ENCODE data around the gene RPH3AL.
A peak's percentile ranks its signal among the peaks of the same experiment; 100 is the strongest.
"Not testable (repeated sequence)": the region's sequence is repeated elsewhere in the genome, so short reads cannot be mapped to it uniquely, and the experiment has no call there.

The RPH3AL gene

DNA sequence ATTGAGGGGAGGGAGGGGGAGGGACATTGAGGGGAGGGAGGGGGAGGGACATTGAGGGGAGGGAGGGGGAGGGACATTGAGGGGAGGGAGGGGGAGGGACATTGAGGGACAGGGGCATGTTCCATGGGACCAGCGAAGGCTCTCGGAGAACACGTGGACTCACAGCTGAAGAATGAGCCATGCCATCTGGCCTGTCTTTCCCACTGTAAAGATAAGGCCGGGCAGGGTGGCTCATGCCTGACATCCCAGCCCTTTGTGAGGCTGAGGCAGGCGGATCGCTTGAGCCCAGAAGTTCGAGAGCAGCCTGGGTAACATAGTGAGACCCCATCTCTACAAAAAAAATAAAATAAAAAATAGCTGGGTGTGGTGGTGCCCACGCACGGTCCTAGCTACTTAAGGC, 32.5 kb downstream of the RPH3AL start:
- peak; percentile 13 for DNase-seq (ENCODE audit: low read depth)

DNA sequence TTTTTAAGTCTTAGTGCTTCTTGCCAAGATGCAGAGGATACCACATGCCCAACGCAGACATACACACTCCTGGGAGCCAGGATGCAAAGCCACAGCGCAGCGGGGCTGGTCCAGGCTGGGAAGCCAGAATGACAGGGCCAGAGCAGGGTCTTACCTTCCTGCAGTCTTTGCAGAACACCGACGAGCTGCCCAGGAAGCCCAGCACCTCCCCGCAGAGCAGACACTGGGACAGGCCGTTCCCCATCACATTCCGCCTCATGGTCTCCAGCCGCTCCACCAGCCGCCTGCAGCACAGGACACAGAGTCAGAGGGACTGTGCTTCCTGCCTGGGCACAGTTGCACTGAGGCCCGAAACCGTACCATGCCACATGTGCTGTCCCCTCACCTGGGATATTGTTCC, 33.3 kb downstream of the RPH3AL start:
- no peak for DNase-seq (ENCODE audit: low read depth)

DNA sequence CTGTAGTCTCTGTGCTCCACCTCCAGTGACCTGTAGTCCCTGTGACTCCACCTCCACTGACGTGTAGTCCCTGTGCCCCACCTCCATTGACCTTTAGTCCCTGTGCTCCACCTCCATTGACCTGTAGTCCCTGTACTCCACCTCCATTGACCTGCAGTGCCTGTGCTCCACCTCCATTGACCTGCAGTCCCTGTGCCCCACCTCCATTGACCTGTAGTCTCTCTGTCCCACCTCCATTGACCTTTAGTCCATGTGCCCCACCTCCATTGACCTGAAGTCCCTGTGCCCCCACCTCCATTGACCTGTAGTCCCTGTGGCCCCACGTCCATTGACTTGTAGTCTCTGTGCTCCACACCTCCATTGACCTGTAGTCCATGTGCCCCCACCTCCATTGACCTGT, 35.5 kb downstream of the RPH3AL start:
- not testable (repeated sequence) for DNase-seq (ENCODE audit: low read depth)

DNA sequence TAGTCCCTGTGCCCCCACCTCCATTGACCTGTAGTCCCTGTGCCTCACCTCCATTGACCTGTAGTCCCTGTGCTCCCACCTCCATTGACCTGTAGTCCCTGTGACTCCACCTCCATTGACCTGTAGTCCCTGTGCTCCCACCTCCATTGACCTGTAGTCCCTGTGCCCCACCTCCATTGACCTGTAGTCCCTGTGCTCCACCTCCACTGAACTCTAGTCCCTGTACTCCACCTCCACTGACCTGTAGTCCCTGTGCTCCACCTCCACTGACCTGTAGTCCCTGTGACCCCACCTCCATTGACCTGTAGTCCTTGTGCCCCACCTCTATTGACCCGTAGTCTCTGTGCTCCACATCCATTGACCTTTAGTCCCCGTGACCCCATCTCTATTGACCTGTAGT, 37.2 kb downstream of the RPH3AL start:
- DNase-seq (ENCODE audit: low read depth), result not testable (repeated sequence)

DNA sequence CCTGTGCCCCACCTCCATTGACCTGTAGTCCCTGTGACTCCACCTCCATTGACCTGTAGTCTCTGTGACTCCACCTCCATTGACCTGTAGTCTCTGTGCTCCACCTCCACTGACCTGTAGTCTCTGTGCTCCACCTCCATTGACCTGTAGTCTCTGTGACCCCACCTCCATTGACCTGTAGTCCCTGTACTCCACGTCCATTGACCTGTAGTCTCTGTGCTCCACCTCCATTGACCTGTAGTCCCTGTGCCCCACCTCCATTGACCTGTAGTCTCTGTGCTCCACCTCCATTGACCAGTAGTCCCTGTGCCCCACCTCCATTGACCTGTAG, 38.0 kb downstream of the RPH3AL start:
- not testable (repeated sequence) for DNase-seq (ENCODE audit: low read depth)

DNA sequence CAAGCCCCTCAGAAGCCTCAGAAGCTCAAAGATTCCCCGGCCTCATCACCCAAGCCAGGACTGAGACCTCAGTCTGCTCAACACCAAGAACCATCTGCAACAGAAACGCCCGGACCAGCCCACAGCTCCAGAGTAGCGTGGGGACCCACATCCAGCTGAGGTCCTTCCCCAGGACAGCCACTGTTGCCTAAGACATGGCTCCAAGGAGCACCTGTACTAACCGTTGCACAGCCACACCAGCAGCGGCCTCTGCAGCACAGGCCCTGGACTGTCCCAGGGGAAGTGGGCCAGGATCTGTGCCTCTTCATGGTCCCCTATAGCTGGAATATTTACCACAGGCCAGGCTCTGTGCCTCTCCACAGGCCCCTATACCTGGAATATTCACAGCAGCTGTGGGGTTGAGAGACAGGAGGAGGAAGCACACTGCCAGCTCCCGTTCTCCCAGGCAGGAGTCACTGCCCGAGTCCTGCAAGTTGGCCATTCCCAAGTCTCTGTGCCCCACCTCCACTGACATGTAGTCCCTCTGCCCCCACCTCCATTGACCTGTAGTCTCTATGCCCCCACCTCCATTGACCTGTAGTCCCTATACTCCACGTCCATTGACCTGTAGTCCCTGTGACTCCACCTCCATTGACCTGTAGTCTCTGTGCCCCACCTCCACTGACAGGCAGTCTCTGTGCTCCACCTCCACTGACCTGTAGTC, 38.5 kb downstream of the RPH3AL start:
- no peak for DNase-seq (ENCODE audit: low read depth)

DNA sequence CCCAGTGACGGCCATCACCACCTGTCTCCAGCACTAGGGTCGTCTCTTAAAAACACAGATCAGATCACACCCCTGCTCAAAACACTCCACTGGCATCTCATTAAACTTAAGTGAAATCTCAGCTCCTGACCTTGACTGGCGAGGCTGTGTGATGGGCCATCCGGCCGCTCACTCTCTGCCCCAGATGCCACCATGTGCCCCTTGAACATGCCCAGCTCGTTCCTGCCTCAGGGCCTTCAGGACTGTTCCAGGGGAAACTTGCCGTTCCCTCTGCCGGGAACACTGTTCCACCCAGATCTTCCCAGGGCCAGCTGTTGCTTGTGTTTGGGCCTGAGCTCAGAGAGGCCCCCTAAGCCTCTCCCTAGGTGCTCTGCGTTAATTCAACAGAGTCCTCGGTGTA, 39.4 kb downstream of the RPH3AL start:
- DNase-seq (ENCODE audit: low read depth), result no peak

DNA sequence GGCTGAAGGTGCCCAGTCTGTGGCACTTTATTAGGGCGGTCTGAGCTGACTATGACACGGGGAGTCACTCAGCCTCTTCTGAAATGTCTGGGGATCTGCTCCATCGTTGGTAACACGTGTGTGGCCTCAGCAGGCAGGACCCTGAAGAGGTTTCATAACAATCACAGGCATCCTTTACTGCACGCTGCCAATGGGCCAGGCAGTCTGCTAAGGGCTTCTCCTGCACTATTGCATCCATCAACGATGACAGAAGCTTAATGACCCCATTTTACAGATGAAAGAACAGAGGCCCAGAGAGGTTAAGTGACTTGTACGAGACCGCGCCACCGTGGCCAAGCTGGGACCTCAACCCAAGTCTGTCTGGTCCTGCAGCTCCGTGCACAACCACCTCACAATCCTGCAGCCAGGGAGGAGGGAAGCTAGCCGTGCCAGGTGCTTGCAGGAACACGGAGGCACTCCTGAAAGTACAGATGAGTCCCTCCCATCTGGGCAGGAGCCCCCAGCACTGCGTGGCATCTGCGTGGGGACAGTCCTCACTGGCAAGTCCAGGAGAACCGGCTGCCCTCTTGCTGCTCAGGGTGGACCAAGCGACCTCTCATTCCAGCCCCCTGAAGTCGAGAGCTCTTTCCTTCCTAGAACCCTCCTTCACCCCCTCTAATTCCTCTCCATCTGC, 40.0 kb downstream of the RPH3AL start:
- DNase-seq (ENCODE audit: low read depth), result no peak

DNA sequence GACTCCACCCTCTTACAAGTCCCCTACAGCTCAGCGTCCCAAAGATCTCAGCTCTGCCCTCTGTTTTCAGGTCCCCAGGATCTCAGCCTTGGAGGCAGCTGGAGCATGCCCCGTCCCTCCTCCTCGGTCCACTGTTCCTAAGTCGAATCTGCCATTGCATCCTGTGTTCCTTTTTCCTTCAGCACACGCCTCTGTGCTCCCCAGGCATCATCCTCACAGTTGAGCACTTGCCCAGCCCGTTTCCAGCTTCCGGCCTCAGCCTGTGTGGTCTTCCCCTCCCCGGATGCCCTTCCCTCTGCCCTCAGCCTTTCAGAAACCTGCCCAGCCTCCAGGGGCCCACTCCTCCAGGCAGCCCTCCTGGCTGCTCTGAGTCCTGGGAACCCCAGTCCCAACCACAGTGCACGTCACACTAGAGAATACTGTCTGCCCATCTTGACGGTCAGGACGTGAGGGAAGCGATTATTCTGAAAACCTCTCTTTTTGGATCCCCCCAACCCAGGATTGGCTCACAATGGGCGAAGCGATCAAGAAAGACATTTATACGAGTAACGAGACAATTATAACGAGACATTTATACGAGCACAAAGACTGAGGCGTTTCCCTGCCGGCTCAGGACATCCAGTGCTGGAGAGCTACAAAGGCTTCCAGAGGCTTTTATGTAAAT, 41.4 kb downstream of the RPH3AL start:
- no peak for DNase-seq (ENCODE audit: low read depth)

DNA sequence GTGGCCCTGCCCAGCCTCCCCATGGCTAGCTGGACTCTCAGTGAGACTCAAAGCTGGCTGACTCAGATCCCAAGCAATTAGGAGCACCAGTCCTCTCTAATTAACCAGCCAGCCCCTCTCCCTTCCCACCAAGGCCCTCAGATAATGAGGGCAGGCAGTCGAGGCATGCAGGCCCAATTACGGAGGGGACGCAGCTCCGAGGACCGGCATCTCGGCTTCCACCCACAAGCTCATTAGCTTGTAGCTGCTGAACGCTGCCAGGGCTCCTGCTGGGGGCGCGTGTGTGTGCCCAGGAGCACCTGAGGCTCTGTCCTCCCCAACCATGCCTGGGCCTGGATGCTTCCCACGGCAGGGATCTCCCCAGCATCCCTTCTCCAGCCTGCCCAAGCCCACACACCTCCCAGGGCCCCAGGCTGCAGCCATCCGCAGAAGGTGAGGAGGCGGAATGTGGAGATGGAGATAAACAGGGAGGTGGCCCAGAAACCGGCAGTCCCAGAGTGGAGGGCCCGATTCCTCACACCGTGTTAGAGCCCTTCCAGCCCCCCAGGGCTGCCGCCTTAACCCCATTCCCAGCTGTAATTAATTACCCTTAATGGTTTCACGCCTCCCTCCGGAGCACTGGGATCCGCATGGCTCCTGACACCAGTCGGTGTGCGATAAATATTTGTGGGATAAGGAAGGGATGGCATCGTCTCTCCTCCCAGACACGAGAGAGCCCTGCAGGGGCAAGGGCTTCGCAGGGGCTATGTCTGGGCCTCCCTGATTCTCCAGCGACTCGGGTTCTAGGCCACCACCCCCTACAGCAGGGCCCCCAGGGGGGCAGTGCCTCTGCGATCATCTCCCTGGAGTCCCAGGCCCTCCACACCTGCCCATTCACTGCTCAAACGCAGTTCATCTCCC, 42.2 kb downstream of the RPH3AL start:
- no peak for DNase-seq (ENCODE audit: low read depth)

DNA sequence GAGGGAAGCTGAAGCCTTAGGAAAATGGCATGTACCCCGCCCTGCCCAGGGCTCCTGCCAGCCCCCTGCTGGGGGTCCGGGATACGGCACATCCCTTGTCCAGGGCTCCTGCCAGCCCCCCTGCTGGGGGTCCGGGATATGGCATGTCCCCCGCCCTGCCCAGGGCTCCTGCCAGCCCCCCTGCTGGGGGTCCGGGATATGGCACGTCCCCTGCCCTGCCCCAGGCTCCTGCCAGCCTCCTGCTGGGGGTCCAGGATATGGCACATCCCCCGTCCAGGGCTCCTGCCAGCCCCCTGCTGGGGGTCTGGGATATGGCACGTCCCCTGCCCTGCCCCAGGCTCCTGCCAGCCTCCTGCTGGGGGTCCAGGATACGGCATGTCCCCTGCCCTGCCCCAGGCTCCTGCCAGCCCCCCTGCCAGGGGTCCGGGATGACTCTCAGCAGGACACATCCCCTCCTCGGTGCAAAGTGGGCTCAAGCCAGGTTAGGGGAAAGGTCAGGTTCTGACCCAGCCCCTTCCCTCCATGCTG, 43.2 kb downstream of the RPH3AL start:
- DNase-seq (ENCODE audit: low read depth), result no peak

DNA sequence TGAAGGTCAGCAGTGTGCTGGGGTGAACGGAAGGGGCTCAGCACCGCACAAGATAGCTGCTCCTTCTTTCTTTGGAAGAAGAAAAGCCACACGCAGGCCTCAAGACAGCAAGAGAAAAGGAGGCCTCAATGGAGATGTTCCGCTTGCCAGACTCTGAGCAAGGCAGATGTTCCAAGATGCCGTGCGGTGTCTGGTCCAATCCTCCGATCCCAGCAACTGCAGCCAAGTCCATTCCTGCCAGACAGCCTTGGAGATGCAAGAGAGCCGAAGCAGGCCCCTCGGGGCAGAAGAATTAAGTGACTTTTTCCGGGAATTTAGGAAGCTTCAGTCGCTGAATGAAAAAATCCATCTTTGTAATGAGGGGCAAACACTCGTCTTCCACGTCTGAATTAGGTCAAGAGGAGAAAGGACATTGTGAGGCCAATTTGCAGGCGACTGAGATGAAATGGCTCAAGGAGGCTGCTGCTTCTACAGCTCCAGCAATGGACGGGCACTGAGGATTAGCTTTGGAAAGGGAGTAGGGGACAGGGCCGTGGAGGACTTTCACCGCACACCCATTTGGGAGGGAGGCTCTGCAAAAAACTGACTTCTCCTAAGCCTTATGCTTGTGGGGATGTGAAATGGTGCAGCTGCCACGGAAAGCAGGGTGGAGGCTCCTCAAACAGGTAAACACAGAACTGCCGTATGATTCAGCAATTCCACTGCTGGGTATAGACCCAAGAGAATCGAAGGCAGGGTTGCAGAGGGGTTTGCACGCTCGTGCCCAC, 44.7 kb downstream of the RPH3AL start:
- DNase-seq (ENCODE audit: low read depth), result no peak

DNA sequence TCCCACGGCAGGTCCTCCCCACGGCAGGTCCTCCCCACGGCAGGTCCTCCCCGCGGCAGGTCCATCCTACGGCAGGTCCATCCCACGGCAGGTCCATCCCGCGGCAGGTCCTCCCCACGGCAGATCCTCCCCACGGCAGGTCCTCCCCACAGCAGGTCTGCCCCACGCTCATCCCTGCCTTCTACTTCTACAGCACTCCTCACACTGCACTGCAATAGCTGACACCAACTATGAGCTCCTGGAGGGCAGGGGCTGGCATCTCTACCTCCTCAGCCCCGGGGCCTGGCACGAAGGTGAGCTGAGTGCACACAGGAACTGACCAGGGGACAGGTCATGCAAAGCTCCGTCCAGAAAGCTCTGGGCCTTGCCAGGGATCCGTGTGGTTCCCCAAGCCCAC, 45.3 kb downstream of the RPH3AL start:
- DNase-seq (ENCODE audit: low read depth), result no peak

DNA sequence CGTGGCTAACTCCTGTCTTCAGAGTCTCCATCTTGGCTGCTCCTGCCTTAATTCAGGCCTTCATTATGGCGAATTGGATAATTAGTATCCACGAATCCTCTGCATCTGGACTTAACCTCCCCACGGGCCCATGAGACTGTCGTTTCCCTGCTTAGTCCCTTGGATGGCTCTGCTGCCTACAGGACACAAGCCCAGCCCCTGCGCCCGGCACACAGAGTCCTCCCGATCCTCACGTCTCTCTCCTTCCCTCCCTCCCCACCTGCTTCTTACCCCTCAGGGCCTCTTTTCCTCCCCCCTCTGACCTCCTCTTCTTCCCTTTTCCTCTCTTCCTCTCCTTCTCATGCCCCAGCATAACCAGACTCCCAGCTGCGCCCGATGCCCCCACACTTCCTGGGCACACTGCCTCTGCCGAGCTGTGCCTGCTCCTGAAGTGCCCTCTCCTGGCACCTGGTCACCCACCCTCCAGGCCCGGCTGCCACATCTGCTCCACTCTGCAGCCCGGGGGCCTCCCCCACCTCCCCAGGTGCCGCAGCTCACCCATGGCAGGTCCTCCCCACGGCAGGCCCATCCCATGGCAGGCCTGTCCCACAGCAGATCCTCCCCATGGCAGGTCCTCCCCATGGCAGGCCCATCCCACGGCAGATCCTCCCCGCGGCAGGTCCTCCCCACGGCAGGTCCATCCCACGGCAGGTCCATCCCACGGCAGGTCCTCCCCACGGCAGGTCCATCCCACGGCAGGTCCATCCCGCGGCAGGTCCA, 45.9 kb downstream of the RPH3AL start:
- DNase-seq (ENCODE audit: low read depth), result no peak

DNA sequence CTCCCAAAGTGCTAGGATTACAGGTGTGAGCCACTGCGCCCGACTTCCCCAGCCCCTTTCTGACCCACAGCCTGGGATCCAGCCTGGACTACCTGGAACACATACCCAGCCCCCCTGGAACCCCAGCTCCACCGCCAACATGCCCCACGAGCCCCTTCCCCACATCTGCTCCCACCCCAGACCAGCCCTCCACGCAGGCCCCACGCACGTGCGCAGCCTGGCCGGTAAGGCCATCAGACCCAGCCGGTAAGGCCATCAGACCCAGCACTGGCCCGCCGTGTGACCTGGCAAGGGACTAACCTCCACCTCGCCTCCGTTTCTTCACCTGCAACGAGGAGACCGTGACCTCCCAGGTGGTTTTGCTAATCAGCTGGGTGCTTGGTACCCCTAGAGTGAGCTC, 46.5 kb downstream of the RPH3AL start:
- DNase-seq (ENCODE audit: low read depth), result no peak

DNA sequence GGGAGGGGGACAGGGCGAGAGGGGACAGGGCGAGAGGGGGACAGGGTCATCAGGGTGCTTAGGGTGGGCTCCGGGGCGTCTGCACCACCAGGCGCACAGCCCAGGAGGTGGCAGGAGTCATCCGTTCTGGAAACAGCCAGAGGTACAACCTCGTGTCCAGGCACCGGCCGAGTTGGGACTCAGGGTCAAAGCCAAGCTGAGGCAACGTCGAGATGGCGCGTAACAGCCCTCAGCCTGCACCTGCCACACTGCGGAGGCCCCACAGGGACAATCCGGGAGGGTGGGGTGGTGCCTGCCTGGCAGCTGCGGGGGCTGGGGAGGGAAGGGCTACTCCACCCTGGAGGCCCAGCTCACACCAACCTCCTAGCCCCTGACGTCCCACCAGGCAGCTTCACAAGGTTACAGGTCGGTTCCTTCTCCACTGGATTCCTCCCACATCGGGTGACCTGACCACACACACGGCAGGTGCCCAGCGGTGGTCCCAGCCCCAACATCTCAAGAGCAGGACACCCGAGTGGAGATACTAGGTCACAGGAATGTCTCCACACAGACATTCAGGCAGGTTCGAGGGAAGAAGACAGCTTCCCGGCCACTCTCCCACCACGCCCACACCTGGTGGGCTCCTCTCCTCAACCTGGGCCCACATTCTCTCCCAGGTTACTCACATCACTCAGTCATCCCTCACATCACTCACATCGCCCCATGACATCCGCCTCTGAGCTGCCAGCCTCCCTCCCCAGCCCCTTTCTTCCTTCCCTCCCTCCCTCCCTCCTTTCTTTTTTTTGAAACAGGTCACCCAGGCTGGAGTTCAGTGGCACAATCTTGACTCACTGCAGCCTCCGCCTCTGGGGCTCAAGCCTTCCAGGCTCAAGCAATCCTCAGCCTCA, 47.3 kb downstream of the RPH3AL start:
- no peak for DNase-seq (ENCODE audit: low read depth)

DNA sequence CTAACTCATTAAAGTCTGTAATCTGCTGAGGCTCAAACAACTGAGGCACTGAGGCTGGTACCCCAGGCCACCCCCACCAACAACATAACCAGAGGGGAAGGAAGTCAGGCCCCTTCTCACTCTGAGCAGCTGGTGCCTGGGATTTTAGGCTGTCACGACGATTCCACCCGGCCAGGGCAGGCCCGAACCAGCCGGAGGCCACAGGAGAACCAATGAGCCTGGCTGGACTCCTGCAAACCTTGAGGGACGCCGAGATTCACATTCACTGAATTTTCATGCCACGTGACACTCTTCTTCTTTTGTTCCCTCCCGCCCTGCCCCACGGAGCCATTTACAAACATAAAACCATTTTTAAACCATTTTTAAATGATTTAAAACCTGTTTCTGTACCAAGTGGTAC, 48.1 kb downstream of the RPH3AL start:
- DNase-seq (ENCODE audit: low read depth), result no peak

DNA sequence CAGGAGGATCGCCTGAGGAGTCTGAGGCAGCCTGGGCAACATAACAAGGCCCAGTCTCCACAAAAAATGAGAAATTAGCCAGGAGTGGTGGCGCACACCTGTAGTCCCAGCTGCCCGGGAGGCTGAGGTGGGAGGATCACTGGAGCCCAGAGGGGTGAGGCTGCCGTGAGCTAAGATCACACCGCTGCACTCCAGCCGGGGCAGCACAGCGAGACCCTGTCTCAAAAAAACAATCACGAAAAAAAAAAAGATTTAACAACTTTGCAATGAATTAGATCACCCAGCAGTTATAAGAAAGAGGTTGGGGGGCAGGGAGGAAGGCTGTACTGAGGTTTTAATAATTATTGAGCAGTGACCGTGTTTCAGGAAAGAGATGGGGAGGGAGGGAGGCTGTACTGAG, 49.4 kb downstream of the RPH3AL start:
- DNase-seq (ENCODE audit: low read depth), result no peak

DNA sequence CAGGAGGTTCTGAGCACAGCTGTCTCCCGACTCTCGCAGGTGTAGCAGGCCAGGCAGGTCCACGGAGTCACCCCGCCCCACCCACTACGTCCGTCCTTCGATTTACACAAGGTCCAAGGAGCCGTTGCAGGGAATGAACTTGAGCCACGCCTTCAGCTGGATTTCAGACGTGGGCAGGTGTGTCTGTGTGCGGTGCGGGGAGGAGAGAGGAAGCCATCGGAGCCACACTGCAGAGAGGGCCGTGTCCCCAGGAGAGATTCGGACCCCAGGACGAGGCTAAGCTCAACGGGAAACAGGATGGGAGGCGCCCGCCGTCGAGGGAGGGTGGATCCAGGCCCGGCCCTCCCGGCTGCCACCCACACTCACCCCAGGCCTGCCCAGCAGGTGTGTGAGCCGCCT, 50.3 kb downstream of the RPH3AL start:
- DNase-seq (ENCODE audit: low read depth), result no peak

All from amniotic epithelial cell (primary cell).